GM12801 (cell line): ENCODE results near the gene EBF4.

Source experiments
- CTCF ChIP-seq: IDR thresholded peaks from one replicate; pipeline ENCODE4 v1.5.1; 2011; ENCODE audit warnings: control low read depth; ENCODE audit not compliant: insufficient read length; ENCODE audit errors: extremely low read depth

EBF4 gene

GRCh38 chr20:2742431-2742830 is 49.9 kb downstream of the EBF4 start:
- no peak for TF ChIP-seq CTCF

- TF ChIP-seq CTCF = no peak
Observed at GRCh38 chr20:2742934-2743559, 50.5 kb downstream of the EBF4 start.

GRCh38 chr20:2745060-2745910 is 52.7 kb downstream of the EBF4 start:
- no peak for TF ChIP-seq CTCF

GRCh38 chr20:2745936-2746635 is 53.5 kb downstream of the EBF4 start:
- TF ChIP-seq CTCF = no peak

GRCh38 chr20:2746636-2747265 is 54.2 kb downstream of the EBF4 start:
- no peak for TF ChIP-seq CTCF

- no peak for TF ChIP-seq CTCF
Observed at GRCh38 chr20:2747676-2748235, 55.2 kb downstream of the EBF4 start.
